OCI-LY7 (cell line): ENCODE measurements around the gene DAB1.

Source experiments
- CTCF ChIP-seq: fragments of 200-600 bp; sonication (generic); conservative IDR thresholded peaks from 2 replicates; pipeline ENCODE4 v1.5.1; 2014; ENCODE audit warnings: mild to moderate bottlenecking, antibody characterized with exemption, low read length, moderate library complexity, mixed read lengths
- EZH2phosphoT487 ChIP-seq: fragments of 200-600 bp; sonication (generic); IDR thresholded peaks from 2 replicates; pipeline ENCODE4 v1.6.1; 2018; ENCODE audit warnings: low read depth, borderline replicate concordance, mild to moderate bottlenecking, mixed run types, antibody characterized with exemption, low read length, moderate library complexity, mixed read lengths

- TF ChIP-seq CTCF (no peak), EZH2phosphoT487 (no peak)
Measured at GRCh38 chr1:57400048-57400447, 23.8 kb downstream of the DAB1 start.
